Mesendoderm (in vitro differentiated cells): Measurements from ENCODE around the gene TM9SF3.

Experiments used
- DNase-seq: peaks from one replicate; pipeline ENCODE4 v3.0.0; 2013
- H2AK5ac ChIP-seq: 2 replicates; pipeline ENCODE4 v1.6.1; 2013; ENCODE audit warnings: low read length, inconsistent platforms
- H2BK120ac ChIP-seq: 2 replicates; pipeline ENCODE4 v1.6.1; 2013; ENCODE audit warnings: low read depth, mild to moderate bottlenecking, low read length, moderate library complexity, mixed read lengths
- H2BK15ac ChIP-seq: replicated peaks from 2 replicates; pipeline ENCODE4 v1.6.1; 2013; ENCODE audit warnings: low read depth, mild to moderate bottlenecking, moderate library complexity
- H2BK5ac ChIP-seq: 2 replicates; pipeline ENCODE4 v1.6.1; 2013; ENCODE audit warnings: low read length, inconsistent platforms
- H3K18ac ChIP-seq: 2 replicates; pipeline ENCODE4 v1.6.1; 2013; ENCODE audit warnings: mild to moderate bottlenecking, low read length, mixed read lengths
- H3K23ac ChIP-seq: one replicate; pipeline ENCODE4 v1.6.1; 2013; ENCODE audit warnings: low read length
- H3K27ac ChIP-seq: 2 replicates; pipeline ENCODE4 v1.5.1; 2013; ENCODE audit warnings: low read depth, mild to moderate bottlenecking, inconsistent platforms, low read length, moderate library complexity
- H3K27me3 ChIP-seq: 2 replicates; pipeline ENCODE4 v1.6.1; 2013; ENCODE audit warnings: low read length, control low read depth, mild to moderate bottlenecking, inconsistent platforms; ENCODE audit not compliant: insufficient read depth, poor library complexity
- H3K36me3 ChIP-seq: 2 replicates; pipeline ENCODE4 v1.6.1; 2013; ENCODE audit warnings: low read length, inconsistent platforms; ENCODE audit not compliant: control insufficient read depth, insufficient read depth
- H3K4ac ChIP-seq: one replicate; pipeline ENCODE4 v1.6.1; 2013; ENCODE audit warnings: low read depth, mild to moderate bottlenecking, low read length, moderate library complexity
- H3K4me1 ChIP-seq: 2 replicates; pipeline ENCODE4 v1.6.1; 2013; ENCODE audit warnings: low read depth, low read length, inconsistent platforms; ENCODE audit not compliant: control insufficient read depth
- H3K4me2 ChIP-seq: 2 replicates; pipeline ENCODE4 v1.6.1; 2013; ENCODE audit warnings: low read length
- H3K4me3 ChIP-seq: 2 replicates; pipeline ENCODE4 v1.5.1; 2013; ENCODE audit warnings: mild to moderate bottlenecking, low read length
- H3K56ac ChIP-seq: one replicate; pipeline ENCODE4 v1.6.1; 2013; ENCODE audit warnings: low read length
- H3K79me1 ChIP-seq: 2 replicates; pipeline ENCODE4 v1.6.1; 2013; ENCODE audit warnings: low read length, inconsistent platforms
- H3K79me2 ChIP-seq: 2 replicates; pipeline ENCODE4 v1.6.1; 2013; ENCODE audit warnings: mild to moderate bottlenecking, low read length; ENCODE audit not compliant: control insufficient read depth, insufficient read depth
- H3K9ac ChIP-seq: 2 replicates; pipeline ENCODE4 v1.6.1; 2013; ENCODE audit warnings: low read length, inconsistent platforms
- H4K5ac ChIP-seq: one replicate; pipeline ENCODE4 v1.6.1; 2013; ENCODE audit warnings: low read length
- H4K8ac ChIP-seq: one replicate; pipeline ENCODE4 v1.6.1; 2013; ENCODE audit warnings: low read depth, mild to moderate bottlenecking, control low read depth, low read length, moderate library complexity
- WGBS: extraction: QIAGEN DNeasy Blood & Tissue Kit; methylation state at CpG from one replicate; pipeline ENCODE4 v1.1.7; 2013; ENCODE audit warnings: low lambda C conversion rate, missing lambda C conversion rate; ENCODE audit not compliant: insufficient coverage; ENCODE audit errors: extremely low coverage; 5-methylcytosine and 5-hydroxymethylcytosine counted together

Gene TM9SF3

GRCh38 chr10:96482815-96483588 is 103.8 kb downstream of the TM9SF3 start:
- no peak overlapping the region for H4K5ac ChIP-seq
- H2BK120ac ChIP-seq = no peak overlapping the region
- H3K4me2 ChIP-seq = no peak overlapping the region
- no peak overlapping the region for H4K8ac ChIP-seq
- no peaks in the 10 kb centered on the region for H3K4me1 ChIP-seq
- no peak overlapping the region for H3K23ac ChIP-seq
- no peak overlapping the region for H3K27ac ChIP-seq
- no peaks in the 10 kb centered on the region for H3K27me3 ChIP-seq
- H3K4ac ChIP-seq = no peak overlapping the region
- no peak overlapping the region for H3K56ac ChIP-seq
- H3K79me1 ChIP-seq = no peaks in the 10 kb centered on the region
- no peak overlapping the region for H3K9ac ChIP-seq
- H3K36me3 ChIP-seq = no peaks in the 10 kb centered on the region
- no peak overlapping the region for H2AK5ac ChIP-seq
- no peak overlapping the region for H2BK15ac ChIP-seq
- no peak for DNase-seq
- no peak overlapping the region for H2BK5ac ChIP-seq
- no peaks in the 10 kb centered on the region for H3K79me2 ChIP-seq
- no peak overlapping the region for H3K18ac ChIP-seq
- no CpG with 5 or more reads among the region's 4 CpGs for WGBS
- H3K4me3 ChIP-seq = no peak overlapping the region

GRCh38 chr10:96478355-96478754 is 108.5 kb downstream of the TM9SF3 start:
- H4K8ac ChIP-seq = no peak overlapping the region
- DNase-seq = no peak
- H3K56ac ChIP-seq = no peak overlapping the region
- H3K27ac ChIP-seq = no peak overlapping the region
- no peak overlapping the region for H4K5ac ChIP-seq
- no peak overlapping the region for H3K4me2 ChIP-seq
- no peaks in the 10 kb centered on the region for H3K79me1 ChIP-seq
- H3K36me3 ChIP-seq = no peaks in the 10 kb centered on the region
- no peak overlapping the region for H3K4ac ChIP-seq
- no peak overlapping the region for H2BK15ac ChIP-seq
- H3K9ac ChIP-seq = no peak overlapping the region
- no peaks in the 10 kb centered on the region for H3K79me2 ChIP-seq
- WGBS = no CpG with 5 or more reads among the region's 9 CpGs
- no peak overlapping the region for H3K18ac ChIP-seq
- H3K4me3 ChIP-seq = no peak overlapping the region
- no peak overlapping the region for H3K23ac ChIP-seq
- H2BK5ac ChIP-seq = no peak overlapping the region
- H2BK120ac ChIP-seq = no peak overlapping the region
- no peaks in the 10 kb centered on the region for H3K27me3 ChIP-seq
- no peaks in the 10 kb centered on the region for H3K4me1 ChIP-seq
- no peak overlapping the region for H2AK5ac ChIP-seq

GRCh38 chr10:96473866-96474265 is 112.9 kb downstream of the TM9SF3 start:
- H3K56ac ChIP-seq = no peak overlapping the region
- no peak overlapping the region for H3K9ac ChIP-seq
- no peak overlapping the region for H2BK5ac ChIP-seq
- no peak overlapping the region for H3K4ac ChIP-seq
- H3K4me3 ChIP-seq = no peak overlapping the region
- H3K4me2 ChIP-seq = no peak overlapping the region
- no peaks in the 10 kb centered on the region for H3K79me2 ChIP-seq
- H3K27me3 ChIP-seq = no peaks in the 10 kb centered on the region
- H3K18ac ChIP-seq = no peak overlapping the region
- H4K8ac ChIP-seq = no peak overlapping the region
- no peaks in the 10 kb centered on the region for H3K79me1 ChIP-seq
- no CpG with 5 or more reads among the region's 9 CpGs for WGBS
- no peak overlapping the region for H3K23ac ChIP-seq
- H2BK15ac ChIP-seq = no peak overlapping the region
- H2AK5ac ChIP-seq = no peak overlapping the region
- DNase-seq = no peak
- H3K4me1 ChIP-seq = no peaks in the 10 kb centered on the region
- no peak overlapping the region for H2BK120ac ChIP-seq
- no peaks in the 10 kb centered on the region for H3K36me3 ChIP-seq
- H3K27ac ChIP-seq = no peak overlapping the region
- H4K5ac ChIP-seq = no peak overlapping the region

- DNase-seq = peak; percentile 80
- H3K79me2 ChIP-seq = no peaks in the 10 kb centered on the region
- no peaks in the 10 kb centered on the region for H3K27me3 ChIP-seq
Observed at GRCh38 chr10:96470116-96470743, 116.6 kb downstream of the TM9SF3 start.

GRCh38 chr10:96468845-96469244 is 118.0 kb downstream of the TM9SF3 start:
- no peak for DNase-seq
- no peak overlapping the region for H3K4me2 ChIP-seq
- no CpG with 5 or more reads among the region's 5 CpGs for WGBS

More at GRCh38 chr10:96470116-96470743, 116.6 kb downstream of the TM9SF3 start:
- H3K18ac ChIP-seq = no peak overlapping the region
- no peak overlapping the region for H2BK120ac ChIP-seq
- no peak overlapping the region for H3K23ac ChIP-seq
- H3K56ac ChIP-seq = no peak overlapping the region
- H3K4me3 ChIP-seq = no peak overlapping the region
- WGBS = no CpG with 5 or more reads among the region's 4 CpGs
- no peak overlapping the region for H3K4ac ChIP-seq
- H2AK5ac ChIP-seq = no peak overlapping the region
- no peak overlapping the region for H2BK5ac ChIP-seq
- no peak overlapping the region for H3K9ac ChIP-seq
- H3K4me2 ChIP-seq = no peak overlapping the region
- H4K5ac ChIP-seq = no peak overlapping the region
- H2BK15ac ChIP-seq = no peak overlapping the region
- no peaks in the 10 kb centered on the region for H3K4me1 ChIP-seq
- H3K27ac ChIP-seq = no peak overlapping the region
- H3K79me1 ChIP-seq = no peaks in the 10 kb centered on the region
- no peaks in the 10 kb centered on the region for H3K36me3 ChIP-seq
- H4K8ac ChIP-seq = no peak overlapping the region

More at GRCh38 chr10:96468845-96469244, 118.0 kb downstream of the TM9SF3 start:
- no peak overlapping the region for H4K5ac ChIP-seq
- H3K9ac ChIP-seq = no peak overlapping the region
- H2BK5ac ChIP-seq = no peak overlapping the region
- no peaks in the 10 kb centered on the region for H3K79me2 ChIP-seq
- H3K36me3 ChIP-seq = no peaks in the 10 kb centered on the region
- H2BK15ac ChIP-seq = no peak overlapping the region
- H4K8ac ChIP-seq = no peak overlapping the region
- H2BK120ac ChIP-seq = no peak overlapping the region
- no peak overlapping the region for H3K56ac ChIP-seq
- H3K4me1 ChIP-seq = no peaks in the 10 kb centered on the region
- H3K18ac ChIP-seq = no peak overlapping the region
- H3K27ac ChIP-seq = no peak overlapping the region
- no peak overlapping the region for H3K4ac ChIP-seq
- H3K23ac ChIP-seq = no peak overlapping the region
- H3K27me3 ChIP-seq = no peaks in the 10 kb centered on the region
- H3K79me1 ChIP-seq = no peaks in the 10 kb centered on the region
- no peak overlapping the region for H2AK5ac ChIP-seq
- H3K4me3 ChIP-seq = no peak overlapping the region
